Stimulated activated CD4-positive, alpha-beta T cell treated with anti-CD3 and anti-CD28 coated beads, Interleukin-12 subunit alpha, Interleukin-12 subunit beta, amount 100 ng/mL, for 48 hours (primary cell): Measurements from ENCODE around the gene ALDH3B1.
"Not testable (repeated sequence)": the region's sequence is repeated elsewhere in the genome, so short reads cannot be mapped to it uniquely, and the experiment has no call there.

Experiments used
- DNase-seq, 3 donors: peaks; one replicate each; pipeline ENCODE4 v3.0.0-alpha.2; 2020; ENCODE audit warnings: low read depth in 2 of 3, low spot score in 1 of 3

Gene ALDH3B1

GRCh38 chr11:68010090-68011041 is at the start of gene ALDH3B1:
Gene ALDH3B1, plus strand, starts transcription at chr11:68010327. Its CDS starts 4,971 bp downstream, at chr11:68015298.
- no peak for DNase-seq

- DNase-seq: not testable (repeated sequence)
These were observed 46.9 kb upstream of the ALDH3B1 start for GRCh38 chr11:67963217-67963616.

DNA sequence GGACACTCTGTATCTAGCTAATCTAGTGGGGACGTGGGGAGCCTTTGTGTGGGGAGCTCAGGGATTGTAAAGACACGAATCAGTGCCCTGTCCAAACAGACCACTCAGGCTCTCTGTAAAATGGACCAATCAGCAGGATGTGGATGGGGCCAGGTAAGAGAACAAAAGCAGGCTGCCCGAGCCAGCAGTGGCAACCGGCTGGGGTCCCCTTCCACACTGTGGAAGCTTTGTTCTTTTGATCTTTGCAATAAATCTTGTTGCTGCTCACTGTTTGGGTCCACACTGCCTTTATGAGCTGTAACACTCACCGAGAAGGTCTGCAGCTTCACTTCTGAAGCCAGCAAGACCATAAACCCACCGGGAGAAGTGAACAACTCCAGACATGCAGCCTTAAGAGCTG is 46.2 kb upstream of the ALDH3B1 start:
- DNase-seq: not testable (repeated sequence)

DNA sequence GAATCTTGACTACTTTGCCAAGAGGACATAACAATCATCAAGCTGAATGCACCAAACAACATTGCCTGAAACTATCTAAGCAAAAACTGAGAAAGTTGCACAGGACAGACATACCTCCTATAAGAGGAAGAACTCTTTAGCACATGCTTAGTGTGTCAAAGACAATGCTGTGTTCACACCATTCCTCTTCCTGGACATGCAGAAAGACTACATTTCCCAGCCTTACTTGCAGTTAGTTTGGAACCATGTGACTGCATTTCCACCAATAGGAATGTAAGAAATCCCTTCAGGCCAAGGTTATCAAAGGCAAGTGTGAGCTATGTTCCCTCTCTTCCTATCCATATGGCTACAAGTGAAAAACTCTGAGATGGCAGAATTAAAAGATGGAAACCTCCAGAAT is 45.4 kb upstream of the ALDH3B1 start:
- not testable (repeated sequence) for DNase-seq

- not testable (repeated sequence) for DNase-seq
These were observed 44.2 kb upstream of the ALDH3B1 start for GRCh38 chr11:67965830-67966348.

GRCh38 chr11:67974746-67975145 is 35.4 kb upstream of the ALDH3B1 start:
- not testable (repeated sequence) for DNase-seq

GRCh38 chr11:67978766-67979418 is 31.2 kb upstream of the ALDH3B1 start:
- not testable (repeated sequence) for DNase-seq

DNA sequence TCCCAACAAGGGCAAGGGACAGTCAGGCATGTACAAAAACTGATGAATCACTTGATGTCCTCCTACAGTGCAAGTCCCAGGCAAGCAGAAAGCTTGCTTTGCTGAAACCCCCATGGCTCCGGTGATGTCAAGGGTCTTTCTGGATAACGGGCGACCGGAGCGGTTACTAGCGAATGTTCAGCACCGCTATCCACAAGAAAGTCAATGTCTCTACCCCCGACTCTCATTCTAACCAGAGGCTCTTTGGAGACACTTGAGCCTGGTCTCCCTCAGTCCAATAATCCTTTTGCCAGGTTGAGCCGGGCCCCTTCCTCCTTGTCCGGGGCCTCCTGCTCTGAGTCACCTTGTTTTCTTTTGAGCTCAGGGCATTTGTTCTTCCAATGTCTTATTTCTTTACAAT is 28.9 kb upstream of the ALDH3B1 start:
- DNase-seq: not testable (repeated sequence)

- DNase-seq: not testable (repeated sequence)
These were observed 27.8 kb upstream of the ALDH3B1 start for GRCh38 chr11:67982255-67982857.

DNA sequence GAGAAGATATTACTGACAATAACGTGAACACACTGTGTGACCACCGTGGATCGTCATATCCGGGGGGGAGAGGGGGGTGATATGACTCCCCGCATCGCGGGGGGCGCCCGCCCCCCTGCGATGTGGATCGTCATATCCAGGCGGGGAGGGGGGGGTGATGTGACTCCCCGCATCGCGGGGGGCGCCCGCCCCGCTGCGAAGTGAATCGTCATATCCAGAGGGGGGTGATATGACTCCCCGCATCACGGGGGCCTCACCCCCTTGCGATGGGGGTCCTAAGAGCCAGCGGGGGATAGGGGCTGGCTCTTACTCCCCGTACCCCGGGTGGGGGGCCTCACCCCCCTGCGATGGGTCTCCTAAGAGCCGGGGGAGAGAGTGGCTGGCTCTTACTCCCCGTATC is 26.2 kb upstream of the ALDH3B1 start:
- DNase-seq: no peak

GRCh38 chr11:67985302-67985701 is 24.8 kb upstream of the ALDH3B1 start:
- DNase-seq: not testable (repeated sequence)

GRCh38 chr11:67990546-67991346 is 19.4 kb upstream of the ALDH3B1 start:
- DNase-seq: not testable (repeated sequence)

DNA sequence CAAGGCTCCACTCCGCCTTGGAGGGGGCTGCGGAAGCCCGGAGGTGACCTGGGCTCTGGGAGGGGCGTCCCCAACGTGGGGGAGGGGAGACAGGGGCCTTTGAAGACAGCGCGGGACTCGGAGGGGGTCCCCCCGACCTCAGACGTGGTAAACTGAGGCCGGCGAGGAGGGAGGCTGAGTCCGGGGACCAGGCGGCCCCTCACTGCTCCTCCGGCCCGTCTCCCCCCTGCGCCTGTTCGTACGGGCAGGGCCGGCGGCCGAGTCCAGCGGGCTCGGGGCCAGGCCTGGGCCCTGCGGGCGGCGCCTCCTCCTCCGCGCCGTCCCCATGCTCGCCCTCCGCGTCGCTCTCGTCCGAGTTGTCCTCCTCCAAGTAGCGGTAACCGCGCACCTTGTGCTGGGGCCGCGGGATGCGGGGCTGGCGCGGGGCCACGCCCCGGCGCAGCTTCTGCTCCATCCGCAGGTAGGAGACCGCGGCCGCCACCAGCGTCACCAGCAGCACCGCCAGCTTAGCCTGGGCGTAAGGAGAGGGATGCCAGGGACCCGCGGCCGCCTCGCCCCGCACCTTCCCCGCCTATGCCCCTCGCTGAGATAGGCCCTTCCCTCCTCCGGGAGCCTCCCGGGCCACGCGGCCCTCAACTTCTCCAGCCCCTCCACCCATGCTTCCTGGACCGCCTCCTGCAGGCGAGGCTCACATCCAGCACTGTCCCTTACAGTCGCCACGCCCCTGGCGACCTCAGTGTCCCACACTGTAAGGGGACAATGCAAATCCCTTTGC is 18.6 kb upstream of the ALDH3B1 start:
- DNase-seq: not testable (repeated sequence)

DNA sequence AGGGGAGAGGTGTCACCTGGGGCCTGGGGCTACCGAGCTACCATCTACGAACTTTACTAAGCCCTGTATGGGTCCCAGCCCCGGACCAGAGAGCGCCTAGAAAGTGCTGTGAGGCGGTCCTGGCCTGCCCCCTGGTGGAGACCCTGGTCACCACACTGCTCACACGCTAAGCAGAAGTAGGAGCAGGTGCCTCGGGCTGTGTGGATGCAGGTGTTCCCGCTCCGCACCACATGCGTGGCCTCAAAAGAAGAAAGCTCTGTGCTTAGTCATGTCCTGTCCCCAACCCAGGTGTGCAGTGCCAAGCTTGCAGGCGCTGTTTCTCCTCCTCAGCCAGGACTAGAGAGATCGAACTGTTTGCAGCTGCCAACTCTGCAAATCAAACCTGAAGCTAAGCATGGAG is 16.3 kb upstream of the ALDH3B1 start:
- DNase-seq: peak; percentile 20 to 44 (median 21)

- not testable (repeated sequence) for DNase-seq
These were observed 15.7 kb upstream of the ALDH3B1 start for GRCh38 chr11:67994387-67994786.

- DNase-seq: not testable (repeated sequence)
These were observed 15.0 kb upstream of the ALDH3B1 start for GRCh38 chr11:67995129-67995528.

GRCh38 chr11:67995579-67995978 is 14.5 kb upstream of the ALDH3B1 start:
- DNase-seq: not testable (repeated sequence)

DNA sequence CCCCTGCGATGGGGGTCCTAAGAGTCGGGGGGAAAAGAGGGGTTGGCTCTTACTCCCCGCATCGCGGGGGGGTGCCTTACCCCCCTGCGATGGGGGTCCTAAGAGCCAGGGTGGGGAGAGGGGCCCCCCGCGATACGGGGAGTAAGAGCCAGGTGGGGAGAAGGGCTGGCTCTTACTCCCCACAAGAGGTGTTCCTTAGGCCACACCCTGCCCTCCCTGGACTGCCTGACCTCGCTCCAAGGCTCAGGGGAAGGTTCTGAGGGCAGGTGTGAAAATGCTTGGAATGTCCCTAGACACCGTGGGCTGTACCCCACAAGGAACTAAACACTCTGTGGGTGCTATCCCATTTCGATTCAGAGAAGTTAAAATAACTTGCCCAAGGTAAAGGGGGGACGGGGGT is 14.1 kb upstream of the ALDH3B1 start:
- no peak for DNase-seq

DNA sequence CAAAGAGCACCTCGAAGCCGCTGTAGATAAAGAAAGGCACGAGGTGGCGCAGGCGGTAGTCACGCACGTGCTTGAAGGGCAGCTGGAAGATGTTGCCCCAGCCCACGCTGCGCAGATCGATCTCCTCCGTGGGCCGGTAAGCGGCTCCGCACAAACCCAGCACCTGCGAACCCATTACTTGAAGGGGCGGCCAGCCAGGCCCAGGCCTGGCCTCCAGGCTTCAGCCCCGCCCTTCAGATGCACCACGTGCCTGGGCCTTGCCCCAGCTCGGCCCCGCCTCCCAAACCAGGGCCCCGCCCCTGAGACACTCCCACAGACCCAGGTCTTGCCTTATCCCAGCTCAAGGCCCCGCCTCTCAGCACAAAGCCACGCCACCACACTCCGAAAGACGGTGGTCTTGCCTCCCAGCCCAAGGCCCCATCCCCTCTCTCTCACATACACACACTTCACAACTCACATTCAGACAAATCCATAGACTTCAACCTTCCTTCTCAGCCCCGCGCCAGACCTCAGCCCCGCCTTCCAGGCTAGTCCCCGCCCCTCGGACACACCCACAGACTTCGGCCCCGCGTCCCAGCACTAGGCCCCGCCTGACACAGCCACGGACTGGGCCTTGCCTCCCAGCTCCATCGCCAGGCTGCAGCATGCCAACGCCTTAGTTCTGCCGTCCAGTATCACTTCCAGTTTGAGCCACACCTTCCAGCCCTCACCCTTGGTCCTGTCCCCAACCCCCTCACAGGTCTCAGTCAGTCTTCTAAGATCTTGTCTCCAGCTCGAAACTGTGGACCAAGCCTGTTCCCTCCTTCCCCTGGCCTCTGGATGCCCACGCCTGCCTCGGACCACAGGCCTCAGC is 13.3 kb upstream of the ALDH3B1 start:
- DNase-seq: peak; percentile 24 to 50 (median 29)
